ENCODE results near the gene CELA2B. TPM values are rescaled to one million over a fixed set of nuclear protein-coding genes. Genes with fewer than 3 reads are reported as not detected.

CELA2B gene
- total and polyA plus RNA-seq, 10 of the 15 experiments (the other 5 are each of a cell fraction or from before 2014, with no cell fraction given): not detected

- no peak for FAIRE-seq
- H3K9ac ChIP-seq (ENCODE audit: control insufficient read depth, insufficient read depth, low read length): no peak overlapping the region
Observed at GRCh38 chr1:15444468-15445389, 31.2 kb upstream of the CELA2B start.

More at GRCh38 chr1:15444468-15445389, 31.2 kb upstream of the CELA2B start:
- Histone ChIP-seq H3K4me2 (ENCODE audit: control insufficient read depth, insufficient read depth) (no peak overlapping the region), H3K27ac (ENCODE audit: control insufficient read depth, insufficient read depth) (no peak overlapping the region), H3K4me1 (ENCODE audit: control insufficient read depth, insufficient read depth, low read length) (no peaks in the 10 kb centered on the region), H3K27me3 (replicated peaks in 1 of 2; ENCODE audit: control insufficient read depth in 2 of 2, insufficient read depth in 2 of 2, low read length in 1 of 2) (no peaks in the 10 kb centered on the region; a peak in 1 of 4 replicates), H3K79me2 (ENCODE audit: control insufficient read depth, insufficient read depth, low read length) (no peaks in the 10 kb centered on the region), H3K4me3 (no peak overlapping the region), H4K20me1 (ENCODE audit: control insufficient read depth, insufficient read depth) (no peaks in the 10 kb centered on the region), H3K9me3 (replicated peaks; ENCODE audit: control insufficient read depth, insufficient read depth, low read length) (no peaks in the 10 kb centered on the region), H3K36me3 (ENCODE audit: control insufficient read depth in 2 of 2, insufficient read depth in 2 of 2, low read length in 1 of 2) (no peaks in the 10 kb centered on the region), H2AFZ (ENCODE audit: control insufficient read depth, low read depth, low read length) (no peak overlapping the region)
- ATAC-seq (no peak), DNase-seq (ENCODE audit: low read depth, low spot score) (no peak)
- SMC1A ChIA-PET (ENCODE audit: uncharacterized antibody, unreplicated experiment): interaction anchor here (1.4 kb wide), 1 partner anchor 12 kb away, joined by 4 read pairs; no protein-coding TSS in a partner anchor
- RAD21 ChIA-PET (ENCODE audit: unreplicated experiment): no interaction called here
- WGBS (ENCODE audit: insufficient coverage, insufficient replicate concordance, low lambda C conversion rate, missing lambda C conversion rate): 42% methylated on average over 17 of the region's 17 CpGs
- no TSS peak for BruUV-seq (replicated peaks)
- no peak for TF ChIP-seq E2F4 (IDR thresholded peaks at IDR 0.05; ENCODE audit: low read depth, low read length)
- TF ChIP-seq NKRF (conservative IDR thresholded peaks at IDR 0.05): no peak
- TF ChIP-seq STAT1 (conservative IDR thresholded peaks at IDR 0.05): no peak
- no peak for TF ChIP-seq ZNF274 (IDR thresholded peaks at IDR 0.05; ENCODE audit: insufficient read depth, insufficient read length)
- TF ChIP-seq IKZF1 (conservative IDR thresholded peaks at IDR 0.05): no peak
- TF ChIP-seq NBN (IDR thresholded peaks at IDR 0.05): no peak
- no peak for TF ChIP-seq MXI1 (IDR thresholded peaks at IDR 0.05; ENCODE audit: low read depth, low read length)
- intact Hi-C loops (cut with micrococcal nuclease; ENCODE audit: unreplicated experiment): no loop called here
- POLR2A ChIA-PET: interaction anchor here (0.5 kb wide), 2 partner anchors 76 to 111 kb away, joined by 4 to 7 read pairs; no protein-coding TSS in a partner anchor
- CTCF ChIA-PET: interaction anchor here (1.0 to 1.6 kb wide), 2 partner anchors 13 to 121 kb away, joined by 3 read pairs; no protein-coding TSS in a partner anchor
- in situ Hi-C loops (cut with MboI): no loop called here

All from GM12878 (cell line).